ENCODE data around the gene PTP4A2. TPM values are rescaled to one million over a fixed set of nuclear protein-coding genes. Genes with fewer than 3 reads are reported as not detected.

PTP4A2 gene
- polyA plus RNA-seq, 3 donors: 227 to 501 (median 294) TPM

- peak overlapping the region in 1 of 3 experiments; percentile 56 for H3K4me3 ChIP-seq (replicated peaks in 1 of 3; ENCODE audit: low read depth in 2 of 3, low read length in 3 of 3)
- peaks cover 86 to 98% of the 10 kb centered on the region in 2 donors for H3K4me1 ChIP-seq (ENCODE audit: control insufficient read depth in 1 of 2, insufficient read depth in 2 of 2, low read length in 2 of 2)
- H3K9ac ChIP-seq (ENCODE audit: insufficient read depth, low read length, poor library complexity, severe bottlenecking): peak overlapping the region; percentile 33
- intact Hi-C loops (cut with micrococcal nuclease): no loop called here
- peak overlapping the region; percentile 89 to 95 (median 93) for H3K27ac Mint-ChIP-seq
- peak; percentile 64 to 85 (median 83) for DNase-seq
- H3K27ac ChIP-seq (ENCODE audit: low read depth in 1 of 2, low read length in 2 of 2): peak overlapping the region in 1 of 2 donors; percentile 79
- H4K20me1 ChIP-seq (ENCODE audit: insufficient read depth, low read length): peaks cover 99% of the 10 kb centered on the region
- peaks cover 0 to 5% of the 10 kb centered on the region in 2 donors for H3K36me3 ChIP-seq (replicated peaks in 1 of 2; ENCODE audit: control insufficient read depth in 1 of 2, insufficient read depth in 2 of 2, low read length in 2 of 2)
- H3K27me3 Mint-ChIP-seq (ENCODE audit: low read depth in 3 of 3): no peaks in the 10 kb centered on the region
- no peak overlapping the region for H2AFZ ChIP-seq (ENCODE audit: insufficient read depth, low read depth, low read length, poor library complexity, severe bottlenecking)
- H3K4me3 Mint-ChIP-seq: peak overlapping the region; percentile 12 to 73
- WGBS (ENCODE audit: insufficient coverage): no CpG with 5 or more reads among the region's 2 CpGs
- no peak for TF ChIP-seq CTCF (IDR thresholded peaks at IDR 0.05)
- H3K36me3 Mint-ChIP-seq: peaks cover 29 to 38% of the 10 kb centered on the region in 2 donors
- peaks cover 94% of the 10 kb centered on the region for H3K4me1 Mint-ChIP-seq
- H3K27me3 ChIP-seq (ENCODE audit: control insufficient read depth in 2 of 2, insufficient read depth in 2 of 2, low read length in 2 of 2): no peaks in the 10 kb centered on the region
- peak overlapping the region; percentile 88 for H3K4me2 ChIP-seq (replicated peaks; ENCODE audit: extremely low read depth, low read length, poor library complexity, severe bottlenecking)
- peaks cover 100% of the 10 kb centered on the region for H3K79me2 ChIP-seq (ENCODE audit: insufficient read depth, low read length)
- no peaks in the 10 kb centered on the region for H3K9me3 Mint-ChIP-seq
- no peaks in the 10 kb centered on the region for H3K9me3 ChIP-seq (replicated peaks in 1 of 2; ENCODE audit: control insufficient read depth in 1 of 2, insufficient read depth in 1 of 2, low read length in 2 of 2)
These were observed 6.5 kb downstream of the PTP4A2 start for GRCh38 chr1:31931593-31932225.

DNA sequence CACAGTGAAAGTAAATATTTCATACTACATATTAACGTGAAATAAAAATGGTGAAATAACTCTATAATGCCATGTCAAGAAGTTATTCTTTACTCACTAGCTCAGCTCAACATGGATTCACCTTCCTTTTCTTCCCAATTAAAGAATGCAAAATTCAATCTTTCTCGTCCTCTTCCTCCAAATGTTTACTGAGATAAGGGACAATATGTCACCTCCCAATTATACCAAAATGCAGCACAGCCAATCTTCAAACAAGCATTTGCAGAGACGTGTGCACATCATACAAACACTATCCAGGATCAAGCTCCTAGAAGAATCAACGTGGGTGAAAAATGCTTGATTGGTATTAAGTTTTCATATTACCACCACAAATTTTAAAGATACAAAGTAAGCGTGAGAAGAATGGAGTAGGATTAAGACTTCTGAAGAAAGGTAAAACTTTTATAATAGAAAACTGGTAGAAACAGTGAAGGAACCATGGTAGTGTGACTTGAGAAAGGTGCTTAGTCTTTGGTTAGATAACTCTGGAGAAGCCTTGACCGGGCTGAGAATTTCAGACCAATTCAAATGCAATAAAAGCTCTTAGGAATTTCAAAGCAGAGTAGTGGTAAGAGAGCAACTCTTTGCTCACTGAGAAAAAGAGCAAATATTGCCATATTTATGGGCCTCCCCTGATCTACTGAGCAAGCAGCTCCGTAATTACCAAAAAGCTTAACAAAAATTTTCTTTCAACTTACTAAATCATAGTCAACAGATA, 7.2 kb downstream of the PTP4A2 start:
- Histone ChIP-seq H3K79me2 (ENCODE audit: insufficient read depth, low read length) (peaks cover 100% of the 10 kb centered on the region), H4K20me1 (ENCODE audit: insufficient read depth, low read length) (peaks cover 99% of the 10 kb centered on the region), H2AFZ (ENCODE audit: insufficient read depth, low read depth, low read length, poor library complexity, severe bottlenecking) (no peak overlapping the region), H3K9me3 (replicated peaks in 1 of 2; ENCODE audit: control insufficient read depth in 1 of 2, insufficient read depth in 1 of 2, low read length in 2 of 2) (no peaks in the 10 kb centered on the region), H3K9ac (ENCODE audit: insufficient read depth, low read length, poor library complexity, severe bottlenecking) (no peak overlapping the region), H3K4me2 (replicated peaks; ENCODE audit: extremely low read depth, low read length, poor library complexity, severe bottlenecking) (peak overlapping the region; percentile 88), H3K27me3 (ENCODE audit: control insufficient read depth in 2 of 2, insufficient read depth in 2 of 2, low read length in 2 of 2) (no peaks in the 10 kb centered on the region), H3K4me3 (replicated peaks in 1 of 3; ENCODE audit: low read depth in 2 of 3, low read length in 3 of 3) (peak overlapping the region in 1 of 3 experiments; percentile 56), H3K4me1 (ENCODE audit: control insufficient read depth in 1 of 2, insufficient read depth in 2 of 2, low read length in 2 of 2) (peaks cover 85 to 98% of the 10 kb centered on the region in 2 donors), H3K36me3 (replicated peaks in 1 of 2; ENCODE audit: control insufficient read depth in 1 of 2, insufficient read depth in 2 of 2, low read length in 2 of 2) (peaks cover 0 to 5% of the 10 kb centered on the region in 2 donors), H3K27ac (ENCODE audit: low read depth in 1 of 2, low read length in 2 of 2) (peak overlapping the region in 1 of 2 donors; percentile 79)
- no CpG with 5 or more reads among the region's 7 CpGs for WGBS (ENCODE audit: insufficient coverage)
- no peaks in the 10 kb centered on the region for H3K9me3 Mint-ChIP-seq
- H3K36me3 Mint-ChIP-seq: peaks cover 24 to 38% of the 10 kb centered on the region in 2 donors
- no peak for DNase-seq
- intact Hi-C loops (cut with micrococcal nuclease): no loop called here
- H3K27me3 Mint-ChIP-seq (ENCODE audit: low read depth in 3 of 3): no peaks in the 10 kb centered on the region
- no peak for TF ChIP-seq CTCF (IDR thresholded peaks at IDR 0.05)
- peak overlapping the region; percentile 12 to 73 for H3K4me3 Mint-ChIP-seq
- H3K27ac Mint-ChIP-seq: peak overlapping the region; percentile 89 to 95 (median 93)
- H3K4me1 Mint-ChIP-seq: peaks cover 95% of the 10 kb centered on the region

Data from CD14-positive monocyte (primary cell).